Stomach (tissue), 4 donors: ENCODE data around the gene LRRC27.

Experiments
- POLR2AphosphoS5 ChIP-seq, 3 donors: sonication (generic); formaldehyde crosslinking; IDR thresholded peaks; one replicate each; pipeline ENCODE4 v1.6.1; 2016; ENCODE audit warnings: antibody characterized with exemption in 3 of 3
- TF ChIP-seq, protein P1 (sequence below), 7 experiments: fragments of 450-650 bp in 4 of 7; fragments of 200-600 bp in 3 of 7; sonication (generic) in 3 of 7; IDR thresholded peaks; one replicate each; pipeline ENCODE4 v1.5.1; 2016 to 2019; ENCODE audit warnings: antibody characterized with exemption in 7 of 7, control low read depth in 2 of 7, mild to moderate bottlenecking in 1 of 7

GRCh38 chr10:132303361-132304115 is 28.5 kb upstream of the LRRC27 start:
- TF ChIP-seq, protein P1, sequence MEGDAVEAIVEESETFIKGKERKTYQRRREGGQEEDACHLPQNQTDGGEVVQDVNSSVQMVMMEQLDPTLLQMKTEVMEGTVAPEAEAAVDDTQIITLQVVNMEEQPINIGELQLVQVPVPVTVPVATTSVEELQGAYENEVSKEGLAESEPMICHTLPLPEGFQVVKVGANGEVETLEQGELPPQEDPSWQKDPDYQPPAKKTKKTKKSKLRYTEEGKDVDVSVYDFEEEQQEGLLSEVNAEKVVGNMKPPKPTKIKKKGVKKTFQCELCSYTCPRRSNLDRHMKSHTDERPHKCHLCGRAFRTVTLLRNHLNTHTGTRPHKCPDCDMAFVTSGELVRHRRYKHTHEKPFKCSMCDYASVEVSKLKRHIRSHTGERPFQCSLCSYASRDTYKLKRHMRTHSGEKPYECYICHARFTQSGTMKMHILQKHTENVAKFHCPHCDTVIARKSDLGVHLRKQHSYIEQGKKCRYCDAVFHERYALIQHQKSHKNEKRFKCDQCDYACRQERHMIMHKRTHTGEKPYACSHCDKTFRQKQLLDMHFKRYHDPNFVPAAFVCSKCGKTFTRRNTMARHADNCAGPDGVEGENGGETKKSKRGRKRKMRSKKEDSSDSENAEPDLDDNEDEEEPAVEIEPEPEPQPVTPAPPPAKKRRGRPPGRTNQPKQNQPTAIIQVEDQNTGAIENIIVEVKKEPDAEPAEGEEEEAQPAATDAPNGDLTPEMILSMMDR (IDR thresholded peaks at IDR 0.05): no peak
- no peak for TF ChIP-seq POLR2AphosphoS5 (IDR thresholded peaks at IDR 0.05)
